Measurements from ENCODE around the gene FGF14. TPM values are rescaled to one million over a fixed set of nuclear protein-coding genes. Genes with fewer than 3 reads are reported as not detected.

FGF14 gene
- total RNA-seq, 1 experiment from 2014 or later: 0.22 TPM

- H4K91ac ChIP-seq (ENCODE audit: insufficient read length, low read depth, low read length): no peak overlapping the region
- H3K4me2 ChIP-seq (ENCODE audit: insufficient read depth, insufficient read length, low read length): no peak overlapping the region
- DNase-seq: no peak
- no peak overlapping the region for H3K9ac ChIP-seq (ENCODE audit: extremely low read depth, insufficient read length, low read length)
- H2BK20ac ChIP-seq (ENCODE audit: low read depth, low read length, poor library complexity, severe bottlenecking): no peak overlapping the region
- WGBS (ENCODE audit: extremely low coverage, insufficient read length, low lambda C conversion rate): no CpG with 5 or more reads among the region's 5 CpGs
- H4K20me1 ChIP-seq (ENCODE audit: control insufficient read depth, insufficient read depth, insufficient read length): no peaks in the 10 kb centered on the region
- H3K23me2 ChIP-seq (ENCODE audit: insufficient read length, low read depth, low read length, poor library complexity, severe bottlenecking): no peaks in the 10 kb centered on the region
- no peak overlapping the region for H2BK5ac ChIP-seq (ENCODE audit: insufficient read length, low read length)
- no peaks in the 10 kb centered on the region for H3K9me3 Mint-ChIP-seq
- H3T11ph ChIP-seq (ENCODE audit: low read length): no peak overlapping the region
- no peak overlapping the region for H2BK120ac ChIP-seq (ENCODE audit: low read depth, low read length, poor library complexity, severe bottlenecking)
- H3K79me1 ChIP-seq (ENCODE audit: insufficient read depth, low read depth, low read length, poor library complexity, severe bottlenecking): no peaks in the 10 kb centered on the region
- no peak overlapping the region for H3K4me3 Mint-ChIP-seq
- no peaks in the 10 kb centered on the region for H3K9me3 ChIP-seq (ENCODE audit: control insufficient read depth, low read depth, low read length)
- no peak overlapping the region for H3K56ac ChIP-seq (ENCODE audit: insufficient read length, low read depth, low read length)
- no peak overlapping the region for H3K23ac ChIP-seq (ENCODE audit: insufficient read length, low read depth, low read length)
- H4K8ac ChIP-seq (replicated peaks; ENCODE audit: insufficient read length, low read depth, low read length): no peak overlapping the region
- H3K18ac ChIP-seq (ENCODE audit: insufficient read length, low read depth, low read length): no peak overlapping the region
- no peaks in the 10 kb centered on the region for H3K79me2 ChIP-seq (ENCODE audit: insufficient read depth, low read length)
- no peak overlapping the region for H3K4ac ChIP-seq (ENCODE audit: low read depth, low read length)
- H2BK15ac ChIP-seq (ENCODE audit: low read depth, low read length): no peak overlapping the region
- no peaks in the 10 kb centered on the region for H3K36me3 Mint-ChIP-seq (ENCODE audit: insufficient read depth in 1 of 3, low read depth in 3 of 3)
- H3K27me3 ChIP-seq (ENCODE audit: insufficient read depth, low read length): no peaks in the 10 kb centered on the region
- H2BK12ac ChIP-seq (ENCODE audit: insufficient read length, low read depth, low read length): no peak overlapping the region
- TF ChIP-seq CTCF (conservative IDR thresholded peaks at IDR 0.05): no peak
- no peak overlapping the region for H3K27ac ChIP-seq (ENCODE audit: insufficient read length, low read depth, low read length)
- H2AK5ac ChIP-seq (ENCODE audit: insufficient read length, low read length): no peak overlapping the region
- no peaks in the 10 kb centered on the region for H3K4me1 ChIP-seq (ENCODE audit: insufficient read depth, low read length)
- H3K4me1 Mint-ChIP-seq: peaks cover 2% of the 10 kb centered on the region in 2 experiments; a peak in 2 of 4 replicates
- no peak overlapping the region for H3K27ac Mint-ChIP-seq
- no peak overlapping the region for H3K14ac ChIP-seq (ENCODE audit: insufficient read depth, low read length)
- H2AFZ ChIP-seq (ENCODE audit: low read length): no peak overlapping the region
- no peak overlapping the region for H4K5ac ChIP-seq (ENCODE audit: insufficient read length, low read depth, low read length)
- no peaks in the 10 kb centered on the region; the same call in 1 of the 2 replicates for H3K27me3 Mint-ChIP-seq (ENCODE audit: low read depth)
These were observed 373.0 kb downstream of the FGF14 start for GRCh38 chr13:102028868-102029267.

Data from H9 (cell line).